MG63 (cell line): ENCODE results near the gene RNF19B. TPM values are rescaled to one million over a fixed set of nuclear protein-coding genes. Genes with fewer than 3 reads are reported as not detected.

Experiments
- DNase-seq: peaks from one replicate; pipeline ENCODE4 v3.0.0-alpha.2; 2020
- H3K27me3 ChIP-seq: fragments of 250-450 bp; sonication (Bioruptor Pico); 2 replicates; pipeline ENCODE4 v1.5.1; 2020; ENCODE audit warnings: mild to moderate bottlenecking, moderate library complexity
- H3K36me3 ChIP-seq: fragments of 250-450 bp; sonication (Bioruptor Pico); 2 replicates; pipeline ENCODE4 v1.5.1; 2020; ENCODE audit warnings: mild to moderate bottlenecking, moderate library complexity
- H3K4me3 ChIP-seq: fragments of 250-450 bp; sonication (Bioruptor Pico); 2 replicates; pipeline ENCODE4 v1.5.1; 2020; ENCODE audit warnings: mild to moderate bottlenecking, moderate library complexity
- H3K9me3 ChIP-seq: fragments of 250-450 bp; sonication (Bioruptor Pico); 2 replicates; pipeline ENCODE4 v1.5.1; 2020; ENCODE audit warnings: mild to moderate bottlenecking, moderate library complexity
- total RNA-seq: library from RNA; depleted of rRNA; stranded (reverse); fragments of >200 nt; shearing (Covaris generic); gene quantifications from 2 replicates; pipeline ENCODE4 v1.2.3, GENCODE V29; 2014; ENCODE audit warnings: low replicate concordance; rRNA removed

Gene RNF19B
- total RNA-seq, result 5.0 and 6.9 TPM in 2 replicates

- Histone ChIP-seq H3K9me3 (no peaks in the 10 kb centered on the region), H3K4me3 (peak within 1 kb of the TSS; percentile 65), H3K36me3 (no peaks in the 10 kb centered on the region), H3K27me3 (no peaks in the 10 kb centered on the region)
- peak; percentile 95 for DNase-seq
Measured at GRCh38 chr1:32964461-32965250, at the start of gene RNF19B. Gene RNF19B, minus strand, starts transcription at chr1:32964809. Its CDS starts 124 bp downstream, at chr1:32964685.

- Histone ChIP-seq H3K4me3 (no peak overlapping the region), H3K27me3 (no peaks in the 10 kb centered on the region), H3K9me3 (no peaks in the 10 kb centered on the region), H3K36me3 (peaks cover 71% of the 10 kb centered on the region)
- no peak for DNase-seq
Measured at GRCh38 chr1:33013791-33014190, 49.2 kb upstream of the RNF19B start.

DNA sequence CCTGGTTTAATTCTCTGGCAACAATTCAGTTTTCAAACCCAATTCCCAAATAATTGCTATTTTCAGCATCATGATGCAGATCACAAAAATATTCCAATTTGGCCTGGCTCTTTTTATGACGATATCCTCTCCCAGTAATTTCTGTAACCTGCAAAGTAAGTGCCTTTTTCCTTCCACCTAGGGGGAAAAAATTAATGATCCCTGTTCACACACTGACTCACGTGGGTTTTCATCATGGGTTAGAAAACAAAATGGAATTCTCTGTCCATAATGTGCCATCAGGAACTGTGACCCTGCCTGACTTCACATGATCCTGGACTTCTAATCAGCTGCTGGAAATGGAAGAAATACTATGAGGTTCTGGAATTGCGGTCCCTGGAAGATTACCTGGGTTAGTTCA, 47.6 kb upstream of the RNF19B start:
- H3K36me3 ChIP-seq, result peaks cover 72% of the 10 kb centered on the region
- H3K9me3 ChIP-seq, result no peaks in the 10 kb centered on the region
- DNase-seq, result no peak
- no peak overlapping the region for H3K4me3 ChIP-seq
- H3K27me3 ChIP-seq, result no peaks in the 10 kb centered on the region

- Histone ChIP-seq H3K9me3 (no peaks in the 10 kb centered on the region), H3K27me3 (no peaks in the 10 kb centered on the region), H3K36me3 (peaks cover 73% of the 10 kb centered on the region), H3K4me3 (no peak overlapping the region)
- no peak for DNase-seq
Measured at GRCh38 chr1:33010932-33011731, 46.5 kb upstream of the RNF19B start.

- Histone ChIP-seq H3K27me3 (no peaks in the 10 kb centered on the region), H3K36me3 (peaks cover 74% of the 10 kb centered on the region), H3K4me3 (no peak overlapping the region), H3K9me3 (no peaks in the 10 kb centered on the region)
- no peak for DNase-seq
Measured at GRCh38 chr1:33009561-33009960, 45.0 kb upstream of the RNF19B start.

- Histone ChIP-seq H3K9me3 (no peaks in the 10 kb centered on the region), H3K27me3 (no peaks in the 10 kb centered on the region), H3K36me3 (peaks cover 62% of the 10 kb centered on the region), H3K4me3 (no peak overlapping the region)
- DNase-seq, result no peak
Measured at GRCh38 chr1:33008051-33008914, 43.7 kb upstream of the RNF19B start.

GRCh38 chr1:33007190-33008050, 42.8 kb upstream of the RNF19B start:
- H3K4me3 ChIP-seq, result no peak overlapping the region
- H3K36me3 ChIP-seq, result peaks cover 58% of the 10 kb centered on the region
- no peaks in the 10 kb centered on the region for H3K9me3 ChIP-seq
- DNase-seq, result peak; percentile 65
- H3K27me3 ChIP-seq, result no peaks in the 10 kb centered on the region

- DNase-seq, result no peak
- Histone ChIP-seq H3K9me3 (no peaks in the 10 kb centered on the region), H3K4me3 (no peak overlapping the region), H3K36me3 (peaks cover 44% of the 10 kb centered on the region), H3K27me3 (no peaks in the 10 kb centered on the region)
Measured at GRCh38 chr1:33005838-33006421, 41.3 kb upstream of the RNF19B start.

- Histone ChIP-seq H3K36me3 (peaks cover 39% of the 10 kb centered on the region), H3K9me3 (no peaks in the 10 kb centered on the region), H3K27me3 (no peaks in the 10 kb centered on the region), H3K4me3 (no peak overlapping the region)
- no peak for DNase-seq
Measured at GRCh38 chr1:33005117-33005837, 40.7 kb upstream of the RNF19B start.

DNA sequence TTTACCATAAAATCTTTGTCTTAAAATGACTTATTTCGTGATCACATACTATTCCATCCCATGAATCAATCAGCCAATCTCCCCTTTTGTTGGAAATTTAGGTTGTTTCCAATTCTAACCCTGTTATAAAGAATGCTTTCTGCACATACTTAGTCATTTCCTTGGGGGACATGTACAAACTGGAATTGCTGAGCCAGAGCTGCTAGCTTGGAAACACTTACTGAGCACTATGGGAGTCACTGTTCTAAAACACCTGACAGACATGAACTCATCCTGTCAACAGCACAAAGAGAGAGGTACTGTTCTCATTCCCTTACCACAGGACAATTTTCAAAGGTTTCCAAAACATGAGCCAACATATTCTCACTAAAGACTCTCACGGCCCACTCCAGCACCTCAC, 40.0 kb upstream of the RNF19B start:
- Histone ChIP-seq H3K27me3 (no peaks in the 10 kb centered on the region), H3K36me3 (peaks cover 39% of the 10 kb centered on the region), H3K4me3 (no peak overlapping the region), H3K9me3 (no peaks in the 10 kb centered on the region)
- no peak for DNase-seq

DNA sequence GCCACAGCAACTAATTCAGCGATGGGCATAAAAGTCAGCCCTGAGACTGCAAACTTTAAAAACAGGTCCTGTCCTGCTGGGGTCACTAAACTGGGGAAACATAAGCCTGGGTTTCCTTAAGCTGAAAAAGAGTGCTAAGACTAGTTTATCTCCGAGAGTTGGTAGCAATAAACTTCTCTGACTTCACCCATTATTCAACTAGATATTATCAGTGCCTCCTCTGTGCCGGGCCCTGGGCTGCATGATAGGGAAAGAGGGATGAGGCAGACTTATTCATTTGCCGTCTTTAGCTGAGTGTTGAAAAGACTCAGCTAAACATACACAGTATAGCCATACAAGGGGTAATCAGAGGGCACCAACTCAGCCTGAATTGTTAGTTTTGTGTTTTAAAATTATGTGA, 39.0 kb upstream of the RNF19B start:
- H3K4me3 ChIP-seq, result no peak overlapping the region
- no peaks in the 10 kb centered on the region for H3K27me3 ChIP-seq
- H3K9me3 ChIP-seq, result no peaks in the 10 kb centered on the region
- peaks cover 31% of the 10 kb centered on the region for H3K36me3 ChIP-seq
- DNase-seq, result no peak

- no peak for DNase-seq
- no peaks in the 10 kb centered on the region for H3K9me3 ChIP-seq
- H3K36me3 ChIP-seq, result peaks cover 17% of the 10 kb centered on the region
- H3K27me3 ChIP-seq, result no peaks in the 10 kb centered on the region
- no peak overlapping the region for H3K4me3 ChIP-seq
Measured at GRCh38 chr1:33002006-33002405, 37.4 kb upstream of the RNF19B start.

GRCh38 chr1:33001282-33001681, 36.7 kb upstream of the RNF19B start:
- H3K27me3 ChIP-seq, result no peaks in the 10 kb centered on the region
- H3K4me3 ChIP-seq, result no peak overlapping the region
- no peak for DNase-seq
- H3K36me3 ChIP-seq, result peaks cover 13% of the 10 kb centered on the region
- H3K9me3 ChIP-seq, result no peaks in the 10 kb centered on the region

DNA sequence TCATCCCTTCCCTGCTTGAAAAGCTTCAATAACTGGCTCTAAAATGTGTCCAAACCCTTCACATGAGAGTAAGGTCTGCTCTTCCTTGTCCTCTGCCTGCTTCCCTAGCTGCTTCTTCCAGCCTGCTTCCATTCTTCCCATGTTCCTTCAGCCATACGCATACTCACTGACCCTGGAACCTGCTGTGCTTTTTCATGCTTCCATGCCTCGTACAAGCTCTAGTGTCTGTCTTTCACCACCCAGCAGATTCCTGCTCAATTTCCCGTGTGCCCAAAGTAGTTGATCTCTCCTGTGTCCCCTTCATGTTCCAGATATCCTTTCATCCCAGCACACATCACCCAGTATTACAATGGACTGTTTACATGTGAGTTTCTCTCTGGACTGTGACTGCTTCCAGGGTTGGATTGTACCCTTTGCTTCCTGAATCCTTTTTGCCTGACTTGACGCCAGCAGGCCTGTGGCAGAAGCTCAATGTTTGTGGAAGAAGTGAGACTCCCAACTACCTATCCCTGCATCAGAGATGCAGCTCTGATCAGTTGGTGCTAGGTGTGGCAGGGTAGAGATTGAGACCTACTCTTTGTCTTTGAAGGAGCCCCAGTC, 35.9 kb upstream of the RNF19B start:
- Histone ChIP-seq H3K9me3 (no peaks in the 10 kb centered on the region), H3K36me3 (peaks cover 10% of the 10 kb centered on the region), H3K27me3 (no peaks in the 10 kb centered on the region), H3K4me3 (no peak overlapping the region)
- no peak for DNase-seq

DNA sequence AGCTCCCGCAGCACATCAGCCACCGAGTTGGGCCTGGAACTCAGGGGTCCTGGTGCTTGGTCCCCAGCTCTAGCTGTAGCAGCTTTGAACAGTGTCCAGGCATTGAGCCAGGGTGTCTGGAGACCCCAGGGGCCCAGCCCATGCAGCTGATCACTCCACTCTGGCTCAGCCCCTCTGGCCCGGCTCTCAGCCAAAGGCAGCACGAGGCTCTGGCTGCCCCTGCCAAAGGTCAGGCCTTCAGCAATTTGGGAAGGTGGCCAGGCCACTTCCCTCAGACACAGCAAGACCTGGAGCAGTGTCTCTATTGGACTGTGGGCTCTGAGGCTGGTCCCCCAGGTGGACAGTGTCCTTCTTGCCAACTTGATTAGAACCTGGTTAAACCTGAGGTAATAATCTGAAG, 34.4 kb upstream of the RNF19B start:
- peak; percentile 33 for DNase-seq
- H3K9me3 ChIP-seq, result no peaks in the 10 kb centered on the region
- peaks cover 6% of the 10 kb centered on the region for H3K36me3 ChIP-seq
- no peak overlapping the region for H3K4me3 ChIP-seq
- H3K27me3 ChIP-seq, result no peaks in the 10 kb centered on the region
